Erythroblast (primary cell): ENCODE measurements around the gene PPIG.

Experiments
- GATA1 ChIP-seq: IDR thresholded peaks from 2 replicates; pipeline ENCODE4 v1.6.1; 2011; ENCODE audit warnings: low read depth, mild to moderate bottlenecking, control low read depth, low read length, moderate library complexity
- POLR2A ChIP-seq: IDR thresholded peaks from 2 replicates; pipeline ENCODE4 v1.6.1; 2011; ENCODE audit warnings: mild to moderate bottlenecking, low read length

GRCh38 chr2:169663247-169663646, 79.1 kb downstream of the PPIG start:
- TF ChIP-seq GATA1 (no peak), POLR2A (no peak)
